Gastrocnemius medialis (tissue), 4 donors: Measurements from ENCODE around the gene ZNF19.

ENCODE experiments used
- CTCF ChIP-seq, 5 experiments: fragments of 450-650 bp in 3 of 5; fragments of 200-600 bp in 2 of 5; sonication (generic) in 2 of 5; IDR thresholded peaks in 4 of 5; conservative IDR thresholded peaks in 1 of 5; 1 replicate in 4 of 5; 2 replicates in 1 of 5; pipeline ENCODE4 v1.5.1; 2016 to 2019; ENCODE audit warnings: antibody characterized with exemption in 5 of 5, mild to moderate bottlenecking in 3 of 5, moderate library complexity in 3 of 5
- POLR2A ChIP-seq, 2 donors: fragments of 450-650 bp; IDR thresholded peaks; one replicate each; pipeline ENCODE4 v1.6.1; 2017; ENCODE audit warnings: antibody characterized with exemption in 2 of 2, mild to moderate bottlenecking in 2 of 2, moderate library complexity in 2 of 2

DNA sequence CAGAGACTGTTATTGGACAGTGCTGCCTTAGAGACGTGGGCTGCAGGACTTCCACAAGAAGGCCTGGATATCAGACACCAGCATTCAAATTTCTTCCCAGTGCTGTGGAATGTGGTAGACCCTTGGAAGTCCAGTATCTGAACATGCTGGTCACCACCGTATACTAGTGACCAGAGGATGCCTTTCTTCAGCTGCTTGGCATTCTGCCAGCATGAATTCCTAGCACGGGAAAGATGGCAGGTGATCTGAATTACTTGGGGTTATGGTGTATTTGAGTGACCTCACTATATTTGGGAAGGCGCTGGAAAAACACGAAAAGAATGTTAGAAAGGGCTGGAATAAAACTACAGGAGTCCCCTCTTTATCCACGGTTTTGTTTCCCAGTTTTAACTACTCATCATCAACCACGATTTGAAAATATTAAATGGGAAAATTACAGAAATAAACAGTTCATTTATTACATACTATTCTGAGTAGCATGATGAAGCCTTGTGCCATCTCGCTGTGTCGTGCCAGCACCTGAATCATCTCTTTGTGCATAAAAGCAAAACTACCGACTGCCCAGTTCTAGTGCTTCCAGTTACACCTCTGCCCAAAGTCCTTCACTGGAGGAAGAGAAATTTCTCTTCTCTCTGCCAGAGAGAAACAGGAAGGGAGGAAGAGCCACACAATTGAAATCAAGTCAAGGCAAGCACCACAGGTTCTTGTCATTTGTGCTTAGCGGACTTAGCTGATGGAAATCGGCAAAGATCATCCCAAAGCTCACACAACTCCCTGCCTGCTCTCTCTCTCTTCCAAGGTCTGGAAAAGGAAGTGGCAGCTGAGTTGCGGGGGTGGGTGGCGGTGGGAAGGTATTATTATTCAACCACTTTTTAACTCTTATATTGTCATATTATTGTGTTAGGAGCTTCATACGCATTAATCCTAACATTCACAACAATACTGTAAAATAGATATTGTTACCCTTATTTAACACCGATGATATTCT is 35.7 kb upstream of the ZNF19 start:
- TF ChIP-seq CTCF (IDR thresholded peaks at IDR 0.05 in 4 of 5, conservative IDR thresholded peaks at IDR 0.05 in 1 of 5), result no peak
- no peak for TF ChIP-seq POLR2A (IDR thresholded peaks at IDR 0.05)
